IPS DF 6.9 (cell line): Measurements from ENCODE around the gene ITSN1.

ENCODE experiments used
- DNase-seq: peaks from one replicate; pipeline ENCODE4 v3.0.0-alpha.2; 2013; ENCODE audit warnings: low read depth, low spot score
- H3K27ac ChIP-seq: one replicate; pipeline ENCODE4 v1.5.1; 2013; ENCODE audit warnings: low read length, control low read depth
- H3K27me3 ChIP-seq: 2 replicates; pipeline ENCODE4 v1.6.1; 2013; ENCODE audit warnings: mild to moderate bottlenecking, low read length; ENCODE audit not compliant: control insufficient read depth, insufficient read depth
- H3K36me3 ChIP-seq: 2 replicates; pipeline ENCODE4 v1.6.1; 2013; ENCODE audit warnings: low read length; ENCODE audit not compliant: control insufficient read depth, insufficient read depth
- H3K4me1 ChIP-seq: 2 replicates; pipeline ENCODE4 v1.6.1; 2013; ENCODE audit warnings: low read length; ENCODE audit not compliant: control insufficient read depth, insufficient read depth
- H3K4me3 ChIP-seq: 2 replicates; pipeline ENCODE4 v1.5.1; 2013; ENCODE audit warnings: mild to moderate bottlenecking, low read length
- H3K9me3 ChIP-seq: 2 replicates; pipeline ENCODE4 v1.6.1; 2013; ENCODE audit warnings: low read length, inconsistent platforms; ENCODE audit not compliant: control insufficient read depth, insufficient read depth
- WGBS: extraction: QIAGEN DNeasy Blood & Tissue Kit; methylation state at CpG from one replicate; pipeline ENCODE4 v1.1.7; 2013; ENCODE audit warnings: mixed read lengths, missing lambda C conversion rate; ENCODE audit not compliant: insufficient read length, insufficient coverage; 5-methylcytosine and 5-hydroxymethylcytosine counted together

ITSN1 gene

GRCh38 chr21:33680870-33681269 lies 38.6 kb downstream of the ITSN1 start:
- Histone ChIP-seq H3K27ac (no peak overlapping the region), H3K4me3 (no peak overlapping the region), H3K27me3 (no peaks in the 10 kb centered on the region), H3K9me3 (no peaks in the 10 kb centered on the region), H3K36me3 (no peaks in the 10 kb centered on the region), H3K4me1 (no peaks in the 10 kb centered on the region)
- WGBS = 100% methylated on average over 1 of the region's 6 CpGs
- no peak for DNase-seq

- H3K4me1 ChIP-seq = peaks cover 3% of the 10 kb centered on the region; the same call in 1 of the 2 replicates
- H3K4me3 ChIP-seq = no peak overlapping the region
- no CpG with 5 or more reads among the region's 4 CpGs for whole genome bisulfite sequencing
- no peaks in the 10 kb centered on the region for H3K36me3 ChIP-seq
- H3K27ac ChIP-seq = no peak overlapping the region
- no peaks in the 10 kb centered on the region for H3K9me3 ChIP-seq
- DNase-seq = no peak
- no peaks in the 10 kb centered on the region for H3K27me3 ChIP-seq
Measured at GRCh38 chr21:33682992-33683627, 40.8 kb downstream of the ITSN1 start.

GRCh38 chr21:33684068-33684467 lies 41.8 kb downstream of the ITSN1 start:
- Histone ChIP-seq H3K36me3 (no peaks in the 10 kb centered on the region), H3K9me3 (no peaks in the 10 kb centered on the region), H3K27ac (no peak overlapping the region), H3K27me3 (no peaks in the 10 kb centered on the region), H3K4me3 (no peak overlapping the region), H3K4me1 (peaks cover 3% of the 10 kb centered on the region; the same call in 1 of the 2 replicates)
- DNase-seq = no peak
- no CpG with 5 or more reads among the region's 2 CpGs for WGBS

GRCh38 chr21:33684923-33685560 lies 42.7 kb downstream of the ITSN1 start:
- no peaks in the 10 kb centered on the region for H3K9me3 ChIP-seq
- DNase-seq = peak; percentile 22
- H3K4me3 ChIP-seq = no peak overlapping the region
- peaks cover 3% of the 10 kb centered on the region; the same call in 1 of the 2 replicates for H3K4me1 ChIP-seq
- WGBS = no CpG with 5 or more reads among the region's 5 CpGs
- no peaks in the 10 kb centered on the region for H3K36me3 ChIP-seq
- H3K27ac ChIP-seq = peak overlapping the region; percentile 95
- no peaks in the 10 kb centered on the region for H3K27me3 ChIP-seq

GRCh38 chr21:33685613-33686197 lies 43.4 kb downstream of the ITSN1 start:
- Histone ChIP-seq H3K4me3 (no peak overlapping the region), H3K4me1 (peaks cover 3% of the 10 kb centered on the region; the same call in 1 of the 2 replicates), H3K27ac (peak overlapping the region; percentile 95), H3K36me3 (no peaks in the 10 kb centered on the region), H3K27me3 (no peaks in the 10 kb centered on the region), H3K9me3 (no peaks in the 10 kb centered on the region)
- DNase-seq = no peak

- Histone ChIP-seq H3K27ac (no peak overlapping the region), H3K36me3 (no peaks in the 10 kb centered on the region), H3K4me3 (no peak overlapping the region), H3K27me3 (no peaks in the 10 kb centered on the region), H3K4me1 (peaks cover 6% of the 10 kb centered on the region; the same call in 1 of the 2 replicates), H3K9me3 (no peaks in the 10 kb centered on the region)
- DNase-seq = no peak
- no CpG with 5 or more reads among the region's 3 CpGs for WGBS
Measured at GRCh38 chr21:33686386-33686785, 44.1 kb downstream of the ITSN1 start.

GRCh38 chr21:33687634-33688033 lies 45.3 kb downstream of the ITSN1 start:
- Histone ChIP-seq H3K9me3 (no peaks in the 10 kb centered on the region), H3K4me3 (no peak overlapping the region), H3K4me1 (peaks cover 10% of the 10 kb centered on the region; the same call in 1 of the 2 replicates), H3K27ac (no peak overlapping the region), H3K27me3 (no peaks in the 10 kb centered on the region), H3K36me3 (no peaks in the 10 kb centered on the region)
- DNase-seq = no peak
- WGBS = no CpG with 5 or more reads among the region's 3 CpGs

- WGBS = no CpG with 5 or more reads among the region's 1 CpG
- Histone ChIP-seq H3K27me3 (no peaks in the 10 kb centered on the region), H3K36me3 (no peaks in the 10 kb centered on the region), H3K9me3 (no peaks in the 10 kb centered on the region), H3K4me3 (no peak overlapping the region), H3K27ac (no peak overlapping the region), H3K4me1 (peaks cover 11% of the 10 kb centered on the region; the same call in 1 of the 2 replicates)
- no peak for DNase-seq
Measured at GRCh38 chr21:33688353-33688752, 46.1 kb downstream of the ITSN1 start.

- no peaks in the 10 kb centered on the region for H3K9me3 ChIP-seq
- H3K27ac ChIP-seq = no peak overlapping the region
- WGBS = no CpG with 5 or more reads among the region's 5 CpGs
- H3K36me3 ChIP-seq = no peaks in the 10 kb centered on the region
- no peak overlapping the region for H3K4me3 ChIP-seq
- no peaks in the 10 kb centered on the region for H3K27me3 ChIP-seq
- DNase-seq = no peak
- peaks cover 11% of the 10 kb centered on the region; the same call in 1 of the 2 replicates for H3K4me1 ChIP-seq
Measured at GRCh38 chr21:33690874-33691273, 48.6 kb downstream of the ITSN1 start.

- no CpG with 5 or more reads among the region's 6 CpGs for WGBS
- Histone ChIP-seq H3K4me3 (no peak overlapping the region), H3K27ac (no peak overlapping the region), H3K27me3 (no peaks in the 10 kb centered on the region), H3K36me3 (no peaks in the 10 kb centered on the region), H3K9me3 (no peaks in the 10 kb centered on the region), H3K4me1 (peaks cover 8% of the 10 kb centered on the region; the same call in 1 of the 2 replicates)
- DNase-seq = no peak
Measured at GRCh38 chr21:33691945-33692603, 49.8 kb downstream of the ITSN1 start.
